CD14-positive monocyte (primary cell): ENCODE results near the gene CAMK1D. TPM values are rescaled to one million over a fixed set of nuclear protein-coding genes. Genes with fewer than 3 reads are reported as not detected.

Experiments
- DNase-seq, 3 donors: peaks; one replicate each; pipeline ENCODE4 v3.0.0-alpha.2; 2011 to 2022
- H2AFZ ChIP-seq: 2 replicates; pipeline ENCODE4 v1.6.0; 2012; ENCODE audit warnings: mild to moderate bottlenecking, low read depth, low read length, inconsistent platforms; ENCODE audit not compliant: insufficient read depth, poor library complexity, severe bottlenecking
- H3K27ac ChIP-seq, 2 donors: 1 replicate in 1 of 2; 2 replicates in 1 of 2; pipeline ENCODE4 v1.5.1; 2012 to 2013; ENCODE audit warnings: low read length in 2 of 2, control low read depth in 1 of 2, inconsistent platforms in 1 of 2, low read depth in 1 of 2, mild to moderate bottlenecking in 1 of 2
- H3K27me3 ChIP-seq, 2 donors: one replicate each; pipeline versions ENCODE4 v1.6.0 to v1.6.1; 2011 to 2013; ENCODE audit warnings: low read length in 2 of 2; ENCODE audit not compliant: control insufficient read depth in 2 of 2, insufficient read depth in 2 of 2
- H3K36me3 ChIP-seq, 2 donors: replicated peaks in 1 of 2; 1 replicate in 1 of 2; 2 replicates in 1 of 2; pipeline versions ENCODE4 v1.5.1 to v1.6.1; 2012 to 2013; ENCODE audit warnings: low read length in 2 of 2, control low read depth in 1 of 2, inconsistent platforms in 1 of 2, mild to moderate bottlenecking in 1 of 2; ENCODE audit not compliant: insufficient read depth in 2 of 2, control insufficient read depth in 1 of 2
- H3K4me1 ChIP-seq, 2 donors: 1 replicate in 1 of 2; 2 replicates in 1 of 2; pipeline versions ENCODE4 v1.5.1 to v1.6.1; 2012 to 2013; ENCODE audit warnings: low read length in 2 of 2, control low read depth in 1 of 2, inconsistent platforms in 1 of 2, mild to moderate bottlenecking in 1 of 2, moderate library complexity in 1 of 2; ENCODE audit not compliant: insufficient read depth in 2 of 2, control insufficient read depth in 1 of 2
- H3K4me2 ChIP-seq: replicated peaks from 2 replicates; pipeline ENCODE3; 2012; ENCODE audit warnings: low read length, moderate library complexity, mild to moderate bottlenecking; ENCODE audit not compliant: poor library complexity, severe bottlenecking; ENCODE audit errors: extremely low read depth
- H3K4me3 ChIP-seq, 3 experiments: fragments of 200-600 bp in 1 of 3; sonication (generic) in 1 of 3; replicated peaks in 1 of 3; 1 replicate in 2 of 3; 2 replicates in 1 of 3; pipeline ENCODE4 v1.5.1; 2011 to 2013; ENCODE audit warnings: low read length in 3 of 3, mild to moderate bottlenecking in 3 of 3, control low read depth in 2 of 3, low read depth in 2 of 3, inconsistent platforms in 1 of 3, moderate library complexity in 1 of 3
- H3K79me2 ChIP-seq: 2 replicates; pipeline ENCODE4 v1.6.0; 2012; ENCODE audit warnings: mild to moderate bottlenecking, control low read depth, inconsistent platforms, low read length, moderate library complexity; ENCODE audit not compliant: insufficient read depth
- H3K9ac ChIP-seq: 2 replicates; pipeline ENCODE4 v1.6.0; 2017; ENCODE audit warnings: low read length, mild to moderate bottlenecking; ENCODE audit not compliant: insufficient read depth, poor library complexity, severe bottlenecking
- H3K9me3 ChIP-seq, 2 donors: replicated peaks in 1 of 2; 1 replicate in 1 of 2; 2 replicates in 1 of 2; pipeline versions ENCODE4 v1.5.1 to v1.6.1; 2012 to 2013; ENCODE audit warnings: low read length in 2 of 2, control low read depth in 1 of 2; ENCODE audit not compliant: control insufficient read depth in 1 of 2, insufficient read depth in 1 of 2
- H4K20me1 ChIP-seq: 2 replicates; pipeline ENCODE4 v1.6.0; 2012; ENCODE audit warnings: mild to moderate bottlenecking, low read length, control low read depth, moderate library complexity; ENCODE audit not compliant: insufficient read depth
- H3K27ac Mint-ChIP-seq, 7 donors: one replicate each; pipeline ENCODE4 v1.8.0; 2020; ENCODE audit warnings: mild to moderate bottlenecking in 7 of 7, mixed read lengths in 7 of 7, moderate library complexity in 6 of 7, inconsistent platforms in 2 of 7
- H3K27me3 Mint-ChIP-seq, 3 donors: one replicate each; pipeline ENCODE4 v1.8.0; 2021 to 2022; ENCODE audit warnings: low read depth in 3 of 3, mild to moderate bottlenecking in 3 of 3, mixed read lengths in 3 of 3, moderate library complexity in 3 of 3, inconsistent platforms in 1 of 3
- H3K36me3 Mint-ChIP-seq, 2 donors: one replicate each; pipeline ENCODE4 v1.8.0; 2020; ENCODE audit warnings: mixed read lengths in 2 of 2, inconsistent platforms in 1 of 2, mild to moderate bottlenecking in 1 of 2
- H3K4me1 Mint-ChIP-seq: one replicate; pipeline ENCODE4 v1.8.0; 2020; ENCODE audit warnings: mild to moderate bottlenecking, mixed read lengths
- H3K4me3 Mint-ChIP-seq, 2 donors: one replicate each; pipeline ENCODE4 v1.8.0; 2020; ENCODE audit warnings: mild to moderate bottlenecking in 2 of 2, mixed read lengths in 2 of 2, moderate library complexity in 1 of 2
- H3K9me3 Mint-ChIP-seq, 7 donors: one replicate each; pipeline ENCODE4 v1.8.0; 2020 to 2022; ENCODE audit warnings: mixed read lengths in 7 of 7, mild to moderate bottlenecking in 6 of 7, moderate library complexity in 6 of 7, inconsistent platforms in 2 of 7
- WGBS: methylation state at CpG from one replicate; pipeline ENCODE4 v1.1.5; 2013; ENCODE audit warnings: missing lambda C conversion rate; ENCODE audit not compliant: insufficient coverage; 5-methylcytosine and 5-hydroxymethylcytosine counted together
- intact Hi-C, 2 donors: fragments of 100-400 bp; cut with micrococcal nuclease; formaldehyde crosslinking; loops; one replicate each; pipeline versions ENCODE4 v1.15.0 to v1.15.1; 2023
- polyA plus RNA-seq, 3 donors: library from polyadenylated mRNA; depleted of rRNA in 1 of 3; unstranded in 2 of 3; stranded (reverse) in 1 of 3; fragments of 300-500 nt in 2 of 3; fragments of >200 nt in 1 of 3; fragmentation: Illumina TruSeq in 2 of 3; gene quantifications; 1 replicate in 2 of 3; 2 replicates in 1 of 3; pipeline ENCODE4 v1.2.3, GENCODE V29; 2012 to 2021
- TF ChIP-seq, protein P1 (sequence below): fragments of 200-600 bp; IDR thresholded peaks from one replicate; pipeline ENCODE4 v1.8.0; 2022; ENCODE audit warnings: antibody characterized with exemption, mild to moderate bottlenecking

CAMK1D gene
- polyA plus RNA-seq, 3 donors: 6.7 to 11.8 (median 7.1) TPM

DNA sequence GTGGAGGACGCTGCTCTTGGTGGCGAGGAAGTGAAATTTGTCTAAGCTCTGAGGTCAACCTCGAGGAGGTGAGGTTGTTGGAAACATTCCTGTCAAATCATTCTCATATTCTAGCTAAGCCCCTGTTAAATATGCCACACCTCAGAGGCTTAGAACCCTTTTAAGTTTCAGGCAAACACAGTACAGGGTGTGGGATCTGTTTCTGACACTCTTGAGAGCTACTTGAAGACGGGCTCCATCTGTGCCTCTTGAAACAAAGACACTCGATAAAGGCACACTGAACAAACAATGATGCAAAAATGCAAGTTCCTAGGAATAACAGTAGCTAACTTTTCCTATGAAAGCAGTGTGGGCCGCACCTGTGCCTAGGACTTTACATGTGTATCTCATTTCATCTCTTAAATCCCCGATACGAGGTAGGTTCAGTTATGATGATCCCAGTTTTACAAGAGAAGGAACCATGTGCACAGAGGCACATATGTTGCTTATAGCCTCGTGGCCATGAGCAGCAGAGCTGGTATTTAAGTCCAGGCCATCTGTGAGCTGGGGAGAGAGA is 352.9 kb downstream of the CAMK1D start:
- no peak for DNase-seq
- H3K27ac Mint-ChIP-seq: no peak overlapping the region
- peaks cover 2 to 21% (median 15%) of the 10 kb centered on the region in 7 donors for H3K9me3 Mint-ChIP-seq
- Histone ChIP-seq H3K4me1 (no peaks in the 10 kb centered on the region), H3K9ac (no peak overlapping the region), H3K27ac (no peak overlapping the region), H3K9me3 (peaks cover 0 to 7% of the 10 kb centered on the region in 2 donors), H4K20me1 (peaks cover 2% of the 10 kb centered on the region), H3K4me2 (no peak overlapping the region), H3K27me3 (no peaks in the 10 kb centered on the region), H2AFZ (no peak overlapping the region), H3K36me3 (no peaks in the 10 kb centered on the region), H3K4me3 (no peak overlapping the region), H3K79me2 (no peaks in the 10 kb centered on the region)
- H3K36me3 Mint-ChIP-seq: peaks cover 3% of the 10 kb centered on the region in 2 donors
- no peaks in the 10 kb centered on the region for H3K27me3 Mint-ChIP-seq
- peaks cover 4% of the 10 kb centered on the region for H3K4me1 Mint-ChIP-seq
- intact Hi-C loops: no loop called here
- 98% methylated on average over 5 of the region's 9 CpGs for WGBS
- TF ChIP-seq, protein P1, sequence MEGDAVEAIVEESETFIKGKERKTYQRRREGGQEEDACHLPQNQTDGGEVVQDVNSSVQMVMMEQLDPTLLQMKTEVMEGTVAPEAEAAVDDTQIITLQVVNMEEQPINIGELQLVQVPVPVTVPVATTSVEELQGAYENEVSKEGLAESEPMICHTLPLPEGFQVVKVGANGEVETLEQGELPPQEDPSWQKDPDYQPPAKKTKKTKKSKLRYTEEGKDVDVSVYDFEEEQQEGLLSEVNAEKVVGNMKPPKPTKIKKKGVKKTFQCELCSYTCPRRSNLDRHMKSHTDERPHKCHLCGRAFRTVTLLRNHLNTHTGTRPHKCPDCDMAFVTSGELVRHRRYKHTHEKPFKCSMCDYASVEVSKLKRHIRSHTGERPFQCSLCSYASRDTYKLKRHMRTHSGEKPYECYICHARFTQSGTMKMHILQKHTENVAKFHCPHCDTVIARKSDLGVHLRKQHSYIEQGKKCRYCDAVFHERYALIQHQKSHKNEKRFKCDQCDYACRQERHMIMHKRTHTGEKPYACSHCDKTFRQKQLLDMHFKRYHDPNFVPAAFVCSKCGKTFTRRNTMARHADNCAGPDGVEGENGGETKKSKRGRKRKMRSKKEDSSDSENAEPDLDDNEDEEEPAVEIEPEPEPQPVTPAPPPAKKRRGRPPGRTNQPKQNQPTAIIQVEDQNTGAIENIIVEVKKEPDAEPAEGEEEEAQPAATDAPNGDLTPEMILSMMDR: no peak
- H3K4me3 Mint-ChIP-seq: no peak overlapping the region

DNA sequence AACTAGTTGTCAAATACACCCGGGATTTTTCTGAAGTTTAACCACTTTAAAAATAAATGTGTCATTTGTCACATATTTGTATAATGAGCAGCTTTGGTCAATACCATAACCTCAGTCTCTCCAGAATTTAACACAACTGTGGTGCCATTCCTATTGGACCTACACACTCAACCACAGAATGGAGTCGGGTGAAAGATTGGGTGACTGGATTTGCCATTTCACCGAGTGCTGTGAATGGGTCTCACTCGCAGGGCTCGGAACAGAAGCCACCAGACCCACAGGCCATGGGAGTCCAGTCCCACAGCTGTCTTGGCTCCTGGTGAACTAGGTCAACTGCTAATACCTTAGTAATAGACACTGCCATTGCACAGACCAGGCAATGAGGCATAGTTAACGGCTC is 353.8 kb downstream of the CAMK1D start:
- Mint-ChIP-seq H3K4me1 (peaks cover 4% of the 10 kb centered on the region), H3K4me3 (no peak overlapping the region), H3K27ac (no peak overlapping the region), H3K27me3 (no peaks in the 10 kb centered on the region), H3K9me3 (peaks cover 2 to 19% (median 15%) of the 10 kb centered on the region in 7 donors), H3K36me3 (peaks cover 3% of the 10 kb centered on the region in 2 donors)
- no peak overlapping the region for H3K27ac ChIP-seq
- H3K27me3 ChIP-seq: no peaks in the 10 kb centered on the region
- TF ChIP-seq, protein P1: no peak
- no peaks in the 10 kb centered on the region for H3K79me2 ChIP-seq
- intact Hi-C loops: no loop called here
- H3K4me3 ChIP-seq: no peak overlapping the region
- 97% methylated on average over 5 of the region's 6 CpGs for WGBS
- H3K9ac ChIP-seq: no peak overlapping the region
- H3K4me1 ChIP-seq: no peaks in the 10 kb centered on the region
- peaks cover 6% of the 10 kb centered on the region for H4K20me1 ChIP-seq
- no peak for DNase-seq
- peaks cover 0 to 7% of the 10 kb centered on the region in 2 donors for H3K9me3 ChIP-seq
- no peaks in the 10 kb centered on the region for H3K36me3 ChIP-seq
- no peak overlapping the region for H3K4me2 ChIP-seq
- H2AFZ ChIP-seq: no peak overlapping the region
